HG03558 (cell line): Measurements from ENCODE around the gene OTOG.

ENCODE experiments used
- ATAC-seq: cut with Tn5 transposase; IDR thresholded peaks from one replicate; pipeline ENCODE4 v1.9.1; 2021; ENCODE audit warnings: moderate number of reproducible peaks; ENCODE audit not compliant: unreplicated experiment; ENCODE audit errors: extremely low read depth

Gene OTOG

GRCh38 chr11:17559341-17560087 lies 12.5 kb downstream of the OTOG start:
- ATAC-seq = no peak

GRCh38 chr11:17560281-17561110 lies 13.4 kb downstream of the OTOG start:
- ATAC-seq = no peak

- no peak for ATAC-seq
Measured at GRCh38 chr11:17561111-17561415, 14.0 kb downstream of the OTOG start.

GRCh38 chr11:17561526-17561925 lies 14.5 kb downstream of the OTOG start:
- no peak for ATAC-seq

GRCh38 chr11:17563231-17563646 lies 16.2 kb downstream of the OTOG start:
- no peak for ATAC-seq

GRCh38 chr11:17563961-17564686 lies 17.1 kb downstream of the OTOG start:
- no peak for ATAC-seq

- ATAC-seq = no peak
Measured at GRCh38 chr11:17564687-17565042, 17.6 kb downstream of the OTOG start.

GRCh38 chr11:17568944-17569343 lies 21.9 kb downstream of the OTOG start:
- no peak for ATAC-seq

- no peak for ATAC-seq
Measured at GRCh38 chr11:17570034-17570433, 23.0 kb downstream of the OTOG start.

GRCh38 chr11:17571431-17572358 lies 24.6 kb downstream of the OTOG start:
- ATAC-seq = no peak

GRCh38 chr11:17572359-17572690 lies 25.3 kb downstream of the OTOG start:
- no peak for ATAC-seq

GRCh38 chr11:17572791-17573460 lies 25.9 kb downstream of the OTOG start:
- ATAC-seq = no peak

- no peak for ATAC-seq
Measured at GRCh38 chr11:17573526-17573925, 26.5 kb downstream of the OTOG start.

GRCh38 chr11:17574141-17575091 lies 27.4 kb downstream of the OTOG start:
- ATAC-seq = no peak

GRCh38 chr11:17575431-17576425 lies 28.7 kb downstream of the OTOG start:
- ATAC-seq = no peak

- no peak for ATAC-seq
Measured at GRCh38 chr11:17578296-17578695, 31.2 kb downstream of the OTOG start.

- ATAC-seq = no peak
Measured at GRCh38 chr11:17578958-17579357, 31.9 kb downstream of the OTOG start.
